GM19324 (cell line): ENCODE measurements around the gene APP.
"Not testable (repeated sequence)": the region's sequence is repeated elsewhere in the genome, so short reads cannot be mapped to it uniquely, and the experiment has no call there.

Source experiments
- ATAC-seq: cut with Tn5 transposase; IDR thresholded peaks from one replicate; pipeline ENCODE4 v1.9.1; 2021; ENCODE audit warnings: mild to moderate bottlenecking, moderate library complexity; ENCODE audit not compliant: unreplicated experiment, low FRiP score

The APP gene

GRCh38 chr21:26036916-26037315, 133.7 kb downstream of the APP start:
- no peak for ATAC-seq

GRCh38 chr21:26032263-26032662, 138.3 kb downstream of the APP start:
- no peak for ATAC-seq

GRCh38 chr21:26028183-26028582, 142.4 kb downstream of the APP start:
- no peak for ATAC-seq

GRCh38 chr21:26027696-26028095, 142.9 kb downstream of the APP start:
- ATAC-seq: no peak

- ATAC-seq: no peak
These were observed 144.7 kb downstream of the APP start for GRCh38 chr21:26025536-26026512.

GRCh38 chr21:26023406-26023805, 147.2 kb downstream of the APP start:
- not testable (repeated sequence) for ATAC-seq

- not testable (repeated sequence) for ATAC-seq
These were observed 147.8 kb downstream of the APP start for GRCh38 chr21:26022598-26023337.

GRCh38 chr21:26020510-26020909, 150.1 kb downstream of the APP start:
- ATAC-seq: no peak

- ATAC-seq: no peak
These were observed 150.5 kb downstream of the APP start for GRCh38 chr21:26020081-26020480.

- ATAC-seq: no peak
These were observed 151.3 kb downstream of the APP start for GRCh38 chr21:26019236-26019635.

- ATAC-seq: no peak
These were observed 156.6 kb downstream of the APP start for GRCh38 chr21:26013970-26014369.

GRCh38 chr21:26012482-26012881, 158.1 kb downstream of the APP start:
- ATAC-seq: not testable (repeated sequence)

GRCh38 chr21:26011292-26011940, 159.2 kb downstream of the APP start:
- no peak for ATAC-seq

GRCh38 chr21:26007951-26008498, 162.5 kb downstream of the APP start:
- ATAC-seq: no peak

GRCh38 chr21:26005464-26005863, 165.1 kb downstream of the APP start:
- ATAC-seq: no peak

GRCh38 chr21:26003404-26003803, 167.2 kb downstream of the APP start:
- ATAC-seq: no peak

GRCh38 chr21:26001356-26001755, 169.2 kb downstream of the APP start:
- no peak for ATAC-seq

GRCh38 chr21:25999921-26000582, 170.5 kb downstream of the APP start:
- ATAC-seq: no peak

- ATAC-seq: no peak
These were observed 172.6 kb downstream of the APP start for GRCh38 chr21:25997788-25998611.
